ENCODE results near the gene USP13.
"Not testable (repeated sequence)": the region's sequence is repeated elsewhere in the genome, so short reads cannot be mapped to it uniquely, and the experiment has no call there.

Gene USP13

GRCh38 chr3:179677884-179678283 lies 25.0 kb downstream of the USP13 start:
- Histone ChIP-seq H3K9ac (ENCODE audit: low read depth, low read length, poor library complexity, severe bottlenecking) (no peak overlapping the region), H3F3A (ENCODE audit: low read depth) (no peaks in the 10 kb centered on the region), H3K27me3 (ENCODE audit: insufficient read depth, low read length, poor library complexity, severe bottlenecking) (no peaks in the 10 kb centered on the region), H3K4me2 (ENCODE audit: low read depth, low read length, poor library complexity, severe bottlenecking) (no peak overlapping the region), H3K4me1 (ENCODE audit: insufficient read depth, low read length, poor library complexity, severe bottlenecking) (peaks cover 9% of the 10 kb centered on the region), H4K20me1 (ENCODE audit: insufficient read depth, low read length, poor library complexity, severe bottlenecking) (peaks cover 13% of the 10 kb centered on the region), H3K4me3 (ENCODE audit: low read length, poor library complexity, severe bottlenecking) (no peak overlapping the region), H3K36me3 (ENCODE audit: insufficient read depth, low read length) (peaks cover 4% of the 10 kb centered on the region; the same call in 1 of the 2 replicates), H3K79me2 (ENCODE audit: insufficient read depth, low read length) (peaks cover 83% of the 10 kb centered on the region), H3K9me2 (replicated peaks; ENCODE audit: low read depth, low read length) (no peaks in the 10 kb centered on the region), H2AFZ (ENCODE audit: low read length) (no peak overlapping the region), H3K9me3 (ENCODE audit: insufficient read depth, low read depth, low read length) (no peaks in the 10 kb centered on the region)
- no peak for TF ChIP-seq EZH2phosphoT487 (IDR thresholded peaks at IDR 0.05; ENCODE audit: borderline replicate concordance)
- TF ChIP-seq, protein P1, sequence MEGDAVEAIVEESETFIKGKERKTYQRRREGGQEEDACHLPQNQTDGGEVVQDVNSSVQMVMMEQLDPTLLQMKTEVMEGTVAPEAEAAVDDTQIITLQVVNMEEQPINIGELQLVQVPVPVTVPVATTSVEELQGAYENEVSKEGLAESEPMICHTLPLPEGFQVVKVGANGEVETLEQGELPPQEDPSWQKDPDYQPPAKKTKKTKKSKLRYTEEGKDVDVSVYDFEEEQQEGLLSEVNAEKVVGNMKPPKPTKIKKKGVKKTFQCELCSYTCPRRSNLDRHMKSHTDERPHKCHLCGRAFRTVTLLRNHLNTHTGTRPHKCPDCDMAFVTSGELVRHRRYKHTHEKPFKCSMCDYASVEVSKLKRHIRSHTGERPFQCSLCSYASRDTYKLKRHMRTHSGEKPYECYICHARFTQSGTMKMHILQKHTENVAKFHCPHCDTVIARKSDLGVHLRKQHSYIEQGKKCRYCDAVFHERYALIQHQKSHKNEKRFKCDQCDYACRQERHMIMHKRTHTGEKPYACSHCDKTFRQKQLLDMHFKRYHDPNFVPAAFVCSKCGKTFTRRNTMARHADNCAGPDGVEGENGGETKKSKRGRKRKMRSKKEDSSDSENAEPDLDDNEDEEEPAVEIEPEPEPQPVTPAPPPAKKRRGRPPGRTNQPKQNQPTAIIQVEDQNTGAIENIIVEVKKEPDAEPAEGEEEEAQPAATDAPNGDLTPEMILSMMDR (conservative IDR thresholded peaks at IDR 0.05; ENCODE audit: low read length): no peak

DNA sequence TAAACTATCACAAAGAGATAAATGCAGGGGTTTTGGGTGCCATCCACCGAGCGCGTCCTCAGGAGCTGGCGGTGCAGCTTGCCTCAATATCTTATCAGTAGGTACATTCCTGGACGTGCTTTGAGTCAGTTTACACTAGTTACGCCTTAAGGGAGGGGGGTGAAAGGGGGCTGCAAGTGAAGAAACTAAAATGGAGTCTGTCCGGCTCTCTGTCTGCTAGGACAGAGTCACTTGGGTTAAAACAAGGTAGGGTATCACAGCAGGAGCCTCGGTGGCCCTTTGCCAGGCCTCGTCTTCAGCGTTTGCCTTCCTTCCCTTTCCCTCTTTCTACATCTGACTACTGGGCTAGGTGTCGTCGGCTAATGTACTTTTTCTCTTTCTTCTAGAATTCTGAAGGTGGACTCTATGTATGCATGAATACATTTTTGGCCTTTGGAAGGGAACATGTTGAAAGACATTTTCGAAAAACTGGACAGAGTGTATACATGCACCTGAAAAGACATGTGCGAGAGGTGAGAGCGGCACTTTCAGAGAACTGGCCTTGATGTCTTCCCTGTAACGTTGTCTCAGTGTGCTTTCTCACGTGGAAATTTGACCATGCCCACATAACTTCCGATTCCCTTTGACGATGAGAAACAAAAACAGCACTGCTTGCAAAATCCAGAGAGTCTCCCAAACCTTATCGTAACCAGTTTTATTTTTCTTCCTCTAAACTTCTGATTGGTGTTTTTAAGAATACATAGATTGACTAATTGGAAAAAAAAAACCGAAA lies 28.8 kb downstream of the USP13 start:
- Histone ChIP-seq H3K36me3 (ENCODE audit: insufficient read depth, low read length) (peaks cover 34% of the 10 kb centered on the region; the same call in 1 of the 2 replicates), H3K4me2 (ENCODE audit: low read depth, low read length, poor library complexity, severe bottlenecking) (no peak overlapping the region), H2AFZ (ENCODE audit: low read length) (no peak overlapping the region), H3K9ac (ENCODE audit: low read depth, low read length, poor library complexity, severe bottlenecking) (no peak overlapping the region), H3F3A (ENCODE audit: low read depth) (no peaks in the 10 kb centered on the region), H3K27me3 (ENCODE audit: insufficient read depth, low read length, poor library complexity, severe bottlenecking) (no peaks in the 10 kb centered on the region), H3K9me3 (ENCODE audit: insufficient read depth, low read depth, low read length) (no peaks in the 10 kb centered on the region), H3K4me1 (ENCODE audit: insufficient read depth, low read length, poor library complexity, severe bottlenecking) (peaks cover 6% of the 10 kb centered on the region), H3K9me2 (replicated peaks; ENCODE audit: low read depth, low read length) (no peaks in the 10 kb centered on the region), H3K79me2 (ENCODE audit: insufficient read depth, low read length) (peaks cover 78% of the 10 kb centered on the region), H4K20me1 (ENCODE audit: insufficient read depth, low read length, poor library complexity, severe bottlenecking) (peaks cover 13% of the 10 kb centered on the region), H3K4me3 (ENCODE audit: low read length, poor library complexity, severe bottlenecking) (no peak overlapping the region)
- no peak for TF ChIP-seq EZH2phosphoT487 (IDR thresholded peaks at IDR 0.05; ENCODE audit: borderline replicate concordance)
- TF ChIP-seq, protein P1 (conservative IDR thresholded peaks at IDR 0.05; ENCODE audit: low read length): no peak

GRCh38 chr3:179682426-179683080 lies 29.7 kb downstream of the USP13 start:
- Histone ChIP-seq H3K4me1 (ENCODE audit: insufficient read depth, low read length, poor library complexity, severe bottlenecking) (peaks cover 6% of the 10 kb centered on the region), H3K9ac (ENCODE audit: low read depth, low read length, poor library complexity, severe bottlenecking) (no peak overlapping the region), H3K27me3 (ENCODE audit: insufficient read depth, low read length, poor library complexity, severe bottlenecking) (no peaks in the 10 kb centered on the region), H3K79me2 (ENCODE audit: insufficient read depth, low read length) (peaks cover 73% of the 10 kb centered on the region), H3F3A (ENCODE audit: low read depth) (no peaks in the 10 kb centered on the region), H3K36me3 (ENCODE audit: insufficient read depth, low read length) (peaks cover 37% of the 10 kb centered on the region; the same call in 1 of the 2 replicates), H2AFZ (ENCODE audit: low read length) (no peak overlapping the region), H4K20me1 (ENCODE audit: insufficient read depth, low read length, poor library complexity, severe bottlenecking) (peaks cover 13% of the 10 kb centered on the region), H3K9me2 (replicated peaks; ENCODE audit: low read depth, low read length) (no peaks in the 10 kb centered on the region), H3K4me3 (ENCODE audit: low read length, poor library complexity, severe bottlenecking) (no peak overlapping the region), H3K4me2 (ENCODE audit: low read depth, low read length, poor library complexity, severe bottlenecking) (no peak overlapping the region), H3K9me3 (ENCODE audit: insufficient read depth, low read depth, low read length) (no peaks in the 10 kb centered on the region)
- TF ChIP-seq, protein P1 (conservative IDR thresholded peaks at IDR 0.05; ENCODE audit: low read length): no peak
- TF ChIP-seq EZH2phosphoT487 (IDR thresholded peaks at IDR 0.05; ENCODE audit: borderline replicate concordance): no peak

DNA sequence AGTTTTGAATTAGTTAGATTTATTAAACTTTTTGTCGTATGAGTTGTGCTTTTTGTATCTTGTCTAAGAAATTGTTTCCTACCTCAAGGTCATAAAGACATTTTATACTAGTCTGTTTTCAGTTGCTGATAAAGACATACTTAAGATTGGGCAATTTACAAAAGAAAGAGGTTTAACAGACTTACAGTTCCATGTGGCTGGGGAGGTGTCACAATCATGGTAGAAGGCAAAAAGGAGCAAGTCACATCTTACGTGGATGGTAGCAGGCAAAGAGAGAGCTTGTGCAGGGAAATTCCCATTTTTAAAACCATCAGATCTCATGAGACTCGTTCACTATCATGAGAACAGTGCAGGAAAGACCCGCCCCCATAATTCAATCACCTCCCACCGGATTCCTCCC lies 30.4 kb downstream of the USP13 start:
- H3K9me2 ChIP-seq (replicated peaks; ENCODE audit: low read depth, low read length); H3F3A ChIP-seq (ENCODE audit: low read depth); H3K9ac ChIP-seq (ENCODE audit: low read depth, low read length, poor library complexity, severe bottlenecking); H3K9me3 ChIP-seq (ENCODE audit: insufficient read depth, low read depth, low read length); H3K27me3 ChIP-seq (ENCODE audit: insufficient read depth, low read length, poor library complexity, severe bottlenecking); H3K4me1 ChIP-seq (ENCODE audit: insufficient read depth, low read length, poor library complexity, severe bottlenecking); H3K4me3 ChIP-seq (ENCODE audit: low read length, poor library complexity, severe bottlenecking); H3K4me2 ChIP-seq (ENCODE audit: low read depth, low read length, poor library complexity, severe bottlenecking); H2AFZ ChIP-seq (ENCODE audit: low read length): not testable (repeated sequence)
- peaks cover 14% of the 10 kb centered on the region for H4K20me1 ChIP-seq (ENCODE audit: insufficient read depth, low read length, poor library complexity, severe bottlenecking)
- H3K36me3 ChIP-seq (ENCODE audit: insufficient read depth, low read length): peaks cover 44% of the 10 kb centered on the region; the same call in 1 of the 2 replicates
- H3K79me2 ChIP-seq (ENCODE audit: insufficient read depth, low read length): peaks cover 68% of the 10 kb centered on the region
